Duodenal mucosa (tissue), 2 donors: ENCODE data around the gene NR2C2.

Source experiments
- H3K27ac ChIP-seq: one replicate; pipeline ENCODE4 v1.7.0; 2013; ENCODE audit warnings: low read depth, low read length
- H3K27me3 ChIP-seq, 2 donors: one replicate each; pipeline ENCODE4 v1.7.0; 2013; ENCODE audit warnings: low read length in 2 of 2, control low read depth in 1 of 2; ENCODE audit not compliant: insufficient read depth in 2 of 2, control insufficient read depth in 1 of 2
- H3K36me3 ChIP-seq, 2 donors: one replicate each; pipeline ENCODE4 v1.7.0; 2013; ENCODE audit warnings: low read length in 2 of 2, control low read depth in 1 of 2; ENCODE audit not compliant: insufficient read depth in 2 of 2, control insufficient read depth in 1 of 2
- H3K4me1 ChIP-seq, 2 donors: one replicate each; pipeline ENCODE4 v1.7.0; 2013; ENCODE audit warnings: low read length in 2 of 2, control low read depth in 1 of 2; ENCODE audit not compliant: insufficient read depth in 2 of 2, control insufficient read depth in 1 of 2
- H3K4me3 ChIP-seq, 2 donors: one replicate each; pipeline ENCODE4 v1.7.0; 2013; ENCODE audit warnings: low read length in 2 of 2, low read depth in 1 of 2
- H3K9ac ChIP-seq, 2 donors: one replicate each; pipeline ENCODE4 v1.7.0; 2013; ENCODE audit warnings: low read length in 2 of 2, low read depth in 1 of 2
- H3K9me3 ChIP-seq, 2 donors: one replicate each; pipeline ENCODE4 v1.7.0; 2013; ENCODE audit warnings: low read length in 2 of 2, control low read depth in 1 of 2; ENCODE audit not compliant: control insufficient read depth in 1 of 2

The NR2C2 gene

GRCh38 chr3:15041950-15042349 is 94.6 kb downstream of the NR2C2 start:
- Histone ChIP-seq H3K4me1 (no peaks in the 10 kb centered on the region), H3K4me3 (no peak overlapping the region), H3K27me3 (no peaks in the 10 kb centered on the region), H3K36me3 (peaks cover 44 to 87% of the 10 kb centered on the region in 2 donors), H3K9me3 (no peaks in the 10 kb centered on the region), H3K27ac (no peak overlapping the region), H3K9ac (no peak overlapping the region)

- Histone ChIP-seq H3K36me3 (peaks cover 47 to 89% of the 10 kb centered on the region in 2 donors), H3K27me3 (no peaks in the 10 kb centered on the region), H3K9ac (no peak overlapping the region), H3K9me3 (no peaks in the 10 kb centered on the region), H3K4me1 (no peaks in the 10 kb centered on the region), H3K27ac (no peak overlapping the region), H3K4me3 (no peak overlapping the region)
Measured at GRCh38 chr3:15042936-15043335, 95.6 kb downstream of the NR2C2 start.

GRCh38 chr3:15043408-15044171 is 96.2 kb downstream of the NR2C2 start:
- H3K9me3 ChIP-seq = no peaks in the 10 kb centered on the region
- H3K4me1 ChIP-seq = no peaks in the 10 kb centered on the region
- no peak overlapping the region for H3K27ac ChIP-seq
- no peak overlapping the region for H3K4me3 ChIP-seq
- no peak overlapping the region for H3K9ac ChIP-seq
- H3K27me3 ChIP-seq = no peaks in the 10 kb centered on the region
- peaks cover 44 to 88% of the 10 kb centered on the region in 2 donors for H3K36me3 ChIP-seq

GRCh38 chr3:15044326-15044725 is 96.9 kb downstream of the NR2C2 start:
- peaks cover 43 to 89% of the 10 kb centered on the region in 2 donors for H3K36me3 ChIP-seq
- no peaks in the 10 kb centered on the region for H3K27me3 ChIP-seq
- H3K9ac ChIP-seq = no peak overlapping the region
- H3K4me3 ChIP-seq = no peak overlapping the region
- H3K9me3 ChIP-seq = no peaks in the 10 kb centered on the region
- no peak overlapping the region for H3K27ac ChIP-seq
- no peaks in the 10 kb centered on the region for H3K4me1 ChIP-seq

- no peak overlapping the region for H3K4me3 ChIP-seq
- H3K27ac ChIP-seq = no peak overlapping the region
- H3K36me3 ChIP-seq = peaks cover 48 to 94% of the 10 kb centered on the region in 2 donors
- no peak overlapping the region for H3K9ac ChIP-seq
- no peaks in the 10 kb centered on the region for H3K9me3 ChIP-seq
- H3K4me1 ChIP-seq = no peaks in the 10 kb centered on the region
- no peaks in the 10 kb centered on the region for H3K27me3 ChIP-seq
Measured at GRCh38 chr3:15045667-15046066, 98.3 kb downstream of the NR2C2 start.

GRCh38 chr3:15049584-15049983 is 102.2 kb downstream of the NR2C2 start:
- peaks cover 49 to 86% of the 10 kb centered on the region in 2 donors for H3K36me3 ChIP-seq
- no peak overlapping the region for H3K9ac ChIP-seq

GRCh38 chr3:15050405-15051092 is 103.2 kb downstream of the NR2C2 start:
- Histone ChIP-seq H3K27me3 (no peaks in the 10 kb centered on the region), H3K9ac (no peak overlapping the region), H3K4me1 (no peaks in the 10 kb centered on the region), H3K36me3 (peaks cover 49 to 79% of the 10 kb centered on the region in 2 donors), H3K27ac (no peak overlapping the region), H3K9me3 (no peaks in the 10 kb centered on the region), H3K4me3 (no peak overlapping the region)

More at GRCh38 chr3:15049584-15049983, 102.2 kb downstream of the NR2C2 start:
- H3K27ac ChIP-seq = no peak overlapping the region
- no peaks in the 10 kb centered on the region for H3K27me3 ChIP-seq
- H3K4me1 ChIP-seq = no peaks in the 10 kb centered on the region
- no peaks in the 10 kb centered on the region for H3K9me3 ChIP-seq
- no peak overlapping the region for H3K4me3 ChIP-seq

GRCh38 chr3:15051531-15051930 is 104.1 kb downstream of the NR2C2 start:
- no peaks in the 10 kb centered on the region for H3K9me3 ChIP-seq
- no peak overlapping the region for H3K9ac ChIP-seq
- H3K27ac ChIP-seq = no peak overlapping the region
- no peaks in the 10 kb centered on the region for H3K4me1 ChIP-seq
- H3K27me3 ChIP-seq = no peaks in the 10 kb centered on the region
- H3K4me3 ChIP-seq = no peak overlapping the region
- peaks cover 52 to 72% of the 10 kb centered on the region in 2 donors for H3K36me3 ChIP-seq

- Histone ChIP-seq H3K4me1 (no peaks in the 10 kb centered on the region), H3K27ac (no peak overlapping the region), H3K9me3 (no peaks in the 10 kb centered on the region), H3K36me3 (peaks cover 56 to 72% of the 10 kb centered on the region in 2 donors), H3K4me3 (no peak overlapping the region), H3K9ac (no peak overlapping the region), H3K27me3 (no peaks in the 10 kb centered on the region)
Measured at GRCh38 chr3:15052335-15053242, 105.2 kb downstream of the NR2C2 start.

- peaks cover 53 to 71% of the 10 kb centered on the region in 2 donors for H3K36me3 ChIP-seq
- H3K4me1 ChIP-seq = no peaks in the 10 kb centered on the region
- no peaks in the 10 kb centered on the region for H3K27me3 ChIP-seq
- H3K4me3 ChIP-seq = no peak overlapping the region
- H3K9ac ChIP-seq = no peak overlapping the region
- H3K27ac ChIP-seq = no peak overlapping the region
- H3K9me3 ChIP-seq = no peaks in the 10 kb centered on the region
Measured at GRCh38 chr3:15053541-15053940, 106.2 kb downstream of the NR2C2 start.
